ENCODE results near the gene FIBP.

The FIBP gene

DNA sequence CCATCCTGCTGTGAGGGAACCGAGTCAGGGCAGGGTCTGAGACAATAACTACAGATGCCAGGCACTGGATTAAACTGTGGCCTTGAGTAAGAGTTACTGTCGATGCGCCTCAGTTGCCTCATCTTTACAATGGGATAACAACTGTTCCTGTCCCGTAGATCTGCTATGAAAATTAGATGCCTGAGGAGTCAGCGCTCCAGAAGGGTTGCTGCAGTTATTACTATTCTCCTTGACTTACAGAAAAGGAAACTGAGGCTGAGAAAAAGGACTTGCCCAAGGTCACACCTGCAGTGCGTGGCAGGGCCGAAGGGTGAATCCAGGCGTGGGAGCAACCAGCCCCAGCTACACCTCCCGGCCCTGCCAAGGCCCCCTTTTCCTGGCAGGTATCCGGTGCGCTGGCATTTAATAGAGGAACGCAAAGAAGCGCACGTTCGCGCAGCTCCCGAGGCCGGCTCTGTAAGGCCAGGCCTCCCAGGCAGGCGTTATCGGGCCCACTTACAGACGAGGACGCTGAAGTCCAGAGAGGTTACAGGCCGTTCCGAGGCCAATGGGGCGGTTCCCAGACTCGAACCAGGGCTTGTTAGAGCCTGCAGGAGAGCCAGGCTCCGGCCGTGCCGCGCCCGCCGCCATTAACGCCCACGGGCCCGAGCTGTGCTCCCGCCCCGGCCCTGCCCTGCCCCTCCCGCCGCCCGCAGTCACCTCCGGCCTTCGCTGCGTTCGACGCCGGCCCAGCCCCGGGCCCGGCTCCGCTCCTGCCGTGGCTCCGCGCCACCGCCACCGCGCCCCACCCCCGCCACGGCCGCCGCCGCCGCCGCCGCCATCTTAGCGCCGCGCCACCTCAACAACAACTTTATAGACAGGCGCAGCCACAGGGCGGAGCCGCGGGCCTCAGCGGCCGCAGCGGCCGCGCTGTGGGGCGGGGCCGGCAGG, 30.2 kb upstream of the FIBP start, which contains the start of gene C11orf68:
C11orf68 (minus strand) TSS at position 852 of the 930 bp plus-strand sequence; CDS start at position 821, 31 bp downstream.
- no peak for TF ChIP-seq TCF12 (IDR thresholded peaks at IDR 0.05; ENCODE audit: low read depth)
- peak; percentile 59; the same call in 1 of the 2 replicates for TF ChIP-seq EGR1 (IDR thresholded peaks at IDR 0.05)
- TF ChIP-seq ZBTB7A (IDR thresholded peaks at IDR 0.05; ENCODE audit: low read depth): no peak
- peak; percentile 91 for TF ChIP-seq YY1 (IDR thresholded peaks at IDR 0.05; ENCODE audit: low read depth)
- no peak for TF ChIP-seq CEBPB (IDR thresholded peaks at IDR 0.05)
- TF ChIP-seq, protein P1, sequence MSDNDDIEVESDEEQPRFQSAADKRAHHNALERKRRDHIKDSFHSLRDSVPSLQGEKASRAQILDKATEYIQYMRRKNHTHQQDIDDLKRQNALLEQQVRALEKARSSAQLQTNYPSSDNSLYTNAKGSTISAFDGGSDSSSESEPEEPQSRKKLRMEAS (IDR thresholded peaks at IDR 0.05): peak; percentile 29; the same call in 1 of the 2 replicates
- TF ChIP-seq NFIC (IDR thresholded peaks at IDR 0.05): no peak
- TF ChIP-seq, protein P2, sequence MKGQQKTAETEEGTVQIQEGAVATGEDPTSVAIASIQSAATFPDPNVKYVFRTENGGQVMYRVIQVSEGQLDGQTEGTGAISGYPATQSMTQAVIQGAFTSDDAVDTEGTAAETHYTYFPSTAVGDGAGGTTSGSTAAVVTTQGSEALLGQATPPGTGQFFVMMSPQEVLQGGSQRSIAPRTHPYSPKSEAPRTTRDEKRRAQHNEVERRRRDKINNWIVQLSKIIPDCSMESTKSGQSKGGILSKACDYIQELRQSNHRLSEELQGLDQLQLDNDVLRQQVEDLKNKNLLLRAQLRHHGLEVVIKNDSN (IDR thresholded peaks at IDR 0.05): no peak
- 0 out of 2 replicates have a peak, but pooled peaks have one; percentile 7 for TF ChIP-seq EP300 (IDR thresholded peaks at IDR 0.05; ENCODE audit: borderline replicate concordance)
- peak; percentile 10; the same call in 1 of the 2 replicates for TF ChIP-seq TAF1 (IDR thresholded peaks at IDR 0.05; ENCODE audit: low read depth)
- TF ChIP-seq RAD21 (IDR thresholded peaks at IDR 0.05; ENCODE audit: low read depth): no peak
- TF ChIP-seq CREB1 (IDR thresholded peaks at IDR 0.05; ENCODE audit: low read depth): no peak
- TF ChIP-seq TEAD4 (IDR thresholded peaks at IDR 0.05): no peak
- no peak for TF ChIP-seq FOXM1 (IDR thresholded peaks at IDR 0.05; ENCODE audit: borderline replicate concordance, low read depth)
- TF ChIP-seq, protein P3, sequence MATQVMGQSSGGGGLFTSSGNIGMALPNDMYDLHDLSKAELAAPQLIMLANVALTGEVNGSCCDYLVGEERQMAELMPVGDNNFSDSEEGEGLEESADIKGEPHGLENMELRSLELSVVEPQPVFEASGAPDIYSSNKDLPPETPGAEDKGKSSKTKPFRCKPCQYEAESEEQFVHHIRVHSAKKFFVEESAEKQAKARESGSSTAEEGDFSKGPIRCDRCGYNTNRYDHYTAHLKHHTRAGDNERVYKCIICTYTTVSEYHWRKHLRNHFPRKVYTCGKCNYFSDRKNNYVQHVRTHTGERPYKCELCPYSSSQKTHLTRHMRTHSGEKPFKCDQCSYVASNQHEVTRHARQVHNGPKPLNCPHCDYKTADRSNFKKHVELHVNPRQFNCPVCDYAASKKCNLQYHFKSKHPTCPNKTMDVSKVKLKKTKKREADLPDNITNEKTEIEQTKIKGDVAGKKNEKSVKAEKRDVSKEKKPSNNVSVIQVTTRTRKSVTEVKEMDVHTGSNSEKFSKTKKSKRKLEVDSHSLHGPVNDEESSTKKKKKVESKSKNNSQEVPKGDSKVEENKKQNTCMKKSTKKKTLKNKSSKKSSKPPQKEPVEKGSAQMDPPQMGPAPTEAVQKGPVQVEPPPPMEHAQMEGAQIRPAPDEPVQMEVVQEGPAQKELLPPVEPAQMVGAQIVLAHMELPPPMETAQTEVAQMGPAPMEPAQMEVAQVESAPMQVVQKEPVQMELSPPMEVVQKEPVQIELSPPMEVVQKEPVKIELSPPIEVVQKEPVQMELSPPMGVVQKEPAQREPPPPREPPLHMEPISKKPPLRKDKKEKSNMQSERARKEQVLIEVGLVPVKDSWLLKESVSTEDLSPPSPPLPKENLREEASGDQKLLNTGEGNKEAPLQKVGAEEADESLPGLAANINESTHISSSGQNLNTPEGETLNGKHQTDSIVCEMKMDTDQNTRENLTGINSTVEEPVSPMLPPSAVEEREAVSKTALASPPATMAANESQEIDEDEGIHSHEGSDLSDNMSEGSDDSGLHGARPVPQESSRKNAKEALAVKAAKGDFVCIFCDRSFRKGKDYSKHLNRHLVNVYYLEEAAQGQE (IDR thresholded peaks at IDR 0.05; ENCODE audit: low read depth): no peak

DNA sequence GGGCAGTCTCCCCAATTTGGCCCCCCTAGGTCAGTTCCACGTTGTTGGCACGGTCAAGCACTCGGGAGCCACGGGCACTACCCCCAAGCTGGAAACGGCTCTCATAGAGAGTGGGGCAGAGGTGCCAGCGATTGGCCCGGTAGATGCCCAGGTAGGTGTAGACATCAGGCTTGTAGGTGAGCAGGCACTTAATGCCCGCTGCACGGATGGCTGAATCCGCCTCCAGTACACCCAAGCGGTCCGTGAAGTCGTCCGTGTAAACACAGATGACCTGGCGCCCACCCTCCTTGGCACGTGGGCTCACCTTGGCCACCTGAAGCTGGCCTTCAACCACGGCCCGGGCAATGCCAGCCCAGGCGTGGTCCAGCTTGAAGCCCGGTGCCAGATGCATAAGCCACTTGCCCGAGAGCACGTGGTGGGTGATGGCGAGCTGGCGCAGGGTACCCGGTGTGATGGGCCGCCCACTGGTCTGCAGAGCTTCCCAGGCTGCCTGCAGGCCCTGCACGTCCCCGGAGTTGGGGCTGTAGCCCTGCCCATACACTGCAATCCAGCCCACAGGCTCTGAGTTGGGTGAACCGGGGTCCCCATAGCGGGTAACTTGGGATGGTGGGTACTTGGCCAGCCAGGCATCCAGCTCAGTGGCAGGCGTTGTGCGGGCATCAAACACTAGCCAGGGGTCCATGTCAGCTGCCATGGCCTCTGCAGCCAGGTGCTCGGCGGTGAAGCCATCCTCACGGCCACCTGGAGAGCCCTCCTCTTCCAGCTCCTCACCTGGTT, 29.4 kb upstream of the FIBP start:
- TF ChIP-seq TAF1 (IDR thresholded peaks at IDR 0.05; ENCODE audit: low read depth) (no peak), EGR1 (IDR thresholded peaks at IDR 0.05) (no peak), RAD21 (IDR thresholded peaks at IDR 0.05; ENCODE audit: low read depth) (no peak), FOXM1 (IDR thresholded peaks at IDR 0.05; ENCODE audit: borderline replicate concordance, low read depth) (no peak), ZBTB7A (IDR thresholded peaks at IDR 0.05; ENCODE audit: low read depth) (no peak), YY1 (IDR thresholded peaks at IDR 0.05; ENCODE audit: low read depth) (no peak), EP300 (IDR thresholded peaks at IDR 0.05; ENCODE audit: borderline replicate concordance) (no peak), NFIC (IDR thresholded peaks at IDR 0.05) (no peak), CREB1 (IDR thresholded peaks at IDR 0.05; ENCODE audit: low read depth) (no peak)
- TF ChIP-seq, protein P2 (IDR thresholded peaks at IDR 0.05): no peak

DNA sequence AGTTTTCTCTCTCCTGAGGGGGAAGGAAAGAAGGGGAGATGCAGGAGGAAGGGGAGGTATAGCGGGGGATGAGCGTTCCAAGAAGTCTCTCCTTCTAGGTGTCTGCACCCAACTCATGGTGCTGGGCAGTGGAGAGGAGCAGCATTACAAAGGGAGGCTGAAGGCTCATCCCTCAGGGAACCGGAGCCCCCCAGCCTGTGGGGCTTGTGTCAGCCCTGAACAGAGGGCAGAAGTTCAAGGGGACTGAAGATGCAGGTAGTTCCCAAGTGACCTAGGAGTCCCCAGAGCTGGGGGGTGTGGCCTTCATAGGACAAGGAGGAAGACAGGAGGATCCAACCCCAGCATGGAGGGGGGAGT, 28.8 kb upstream of the FIBP start:
- TF ChIP-seq TEAD4 (IDR thresholded peaks at IDR 0.05) (no peak), EGR1 (IDR thresholded peaks at IDR 0.05) (no peak), NFIC (IDR thresholded peaks at IDR 0.05) (no peak), TAF1 (IDR thresholded peaks at IDR 0.05; ENCODE audit: low read depth) (no peak), CREB1 (IDR thresholded peaks at IDR 0.05; ENCODE audit: low read depth) (no peak), FOXM1 (IDR thresholded peaks at IDR 0.05; ENCODE audit: borderline replicate concordance, low read depth) (no peak), EP300 (IDR thresholded peaks at IDR 0.05; ENCODE audit: borderline replicate concordance) (no peak), CEBPB (IDR thresholded peaks at IDR 0.05) (no peak), YY1 (IDR thresholded peaks at IDR 0.05; ENCODE audit: low read depth) (no peak), TCF12 (IDR thresholded peaks at IDR 0.05; ENCODE audit: low read depth) (no peak)
- TF ChIP-seq, protein P3 (IDR thresholded peaks at IDR 0.05; ENCODE audit: low read depth): no peak
- TF ChIP-seq, protein P2 (IDR thresholded peaks at IDR 0.05): no peak
- TF ChIP-seq, protein P1 (IDR thresholded peaks at IDR 0.05): no peak

DNA sequence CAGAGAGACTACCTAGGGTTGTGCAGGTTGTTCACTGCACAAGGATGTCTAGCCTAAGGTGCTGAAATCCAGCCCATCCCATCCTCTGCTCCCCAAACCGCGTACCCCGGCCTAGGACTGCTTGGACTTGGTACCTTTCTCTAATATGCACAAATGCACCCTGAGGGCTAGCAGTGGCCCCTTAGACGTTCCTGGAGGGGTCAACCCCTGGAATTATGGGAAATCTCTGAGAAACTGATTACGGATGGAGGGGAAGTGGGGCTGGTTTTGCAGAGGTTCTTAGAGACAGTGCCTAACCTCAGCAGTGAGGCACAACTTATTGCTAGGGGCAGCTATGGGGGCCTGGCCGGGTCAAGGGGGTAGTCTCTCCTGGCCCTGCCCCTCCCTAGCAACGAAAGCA, 28.1 kb upstream of the FIBP start:
- TF ChIP-seq NFIC (IDR thresholded peaks at IDR 0.05) (no peak), CEBPB (IDR thresholded peaks at IDR 0.05) (no peak), TCF12 (IDR thresholded peaks at IDR 0.05; ENCODE audit: low read depth) (no peak), TAF1 (IDR thresholded peaks at IDR 0.05; ENCODE audit: low read depth) (no peak), TEAD4 (IDR thresholded peaks at IDR 0.05) (no peak), RAD21 (IDR thresholded peaks at IDR 0.05; ENCODE audit: low read depth) (no peak), YY1 (IDR thresholded peaks at IDR 0.05; ENCODE audit: low read depth) (no peak), EP300 (IDR thresholded peaks at IDR 0.05; ENCODE audit: borderline replicate concordance) (no peak)
- TF ChIP-seq, protein P1 (IDR thresholded peaks at IDR 0.05): no peak
- TF ChIP-seq, protein P2 (IDR thresholded peaks at IDR 0.05): no peak
- TF ChIP-seq, protein P3 (IDR thresholded peaks at IDR 0.05; ENCODE audit: low read depth): no peak
